Mesothelial cell of epicardium (in vitro differentiated cells): ENCODE measurements around the gene NR1I3. TPM values are rescaled to one million over a fixed set of nuclear protein-coding genes. Genes with fewer than 3 reads are reported as not detected.
A peak's percentile ranks its signal among the peaks of the same experiment; 100 is the strongest.

ENCODE experiments used
- DNase-seq, 2 experiments: peaks; one replicate each; pipeline ENCODE4 v3.0.0; 2021; ENCODE audit warnings: low spot score in 2 of 2; ENCODE audit not compliant: unreplicated experiment in 2 of 2
- H3K27ac Mint-ChIP-seq: 2 replicates; pipeline ENCODE4 v1.8.0; 2021; ENCODE audit warnings: mixed read lengths
- H3K27me3 Mint-ChIP-seq: 2 replicates; pipeline ENCODE4 v1.8.0; 2021; ENCODE audit warnings: low read depth, mixed read lengths
- H3K36me3 Mint-ChIP-seq: 2 replicates; pipeline ENCODE4 v1.8.0; 2021; ENCODE audit warnings: mixed read lengths
- H3K4me1 Mint-ChIP-seq: 2 replicates; pipeline ENCODE4 v1.8.0; 2021; ENCODE audit warnings: mixed read lengths
- H3K4me3 Mint-ChIP-seq: 2 replicates; pipeline ENCODE4 v1.8.0; 2021; ENCODE audit warnings: mild to moderate bottlenecking, moderate library complexity, mixed read lengths
- H3K9me3 Mint-ChIP-seq: 2 replicates; pipeline ENCODE4 v1.8.0; 2021; ENCODE audit warnings: mixed read lengths
- total RNA-seq: library from RNA; stranded (reverse); gene quantifications from 3 replicates; pipeline ENCODE4 v1.2.1, GENCODE V29; 2021
- TF ChIP-seq, protein P1 (sequence below): fragments of 200-600 bp; sonication (generic); IDR thresholded peaks from one replicate; pipeline ENCODE4 v1.5.0; 2021; ENCODE audit warnings: antibody characterized with exemption; ENCODE audit not compliant: unreplicated experiment

The NR1I3 gene
- total RNA-seq, 1 donor from 2014 or later = not detected

DNA sequence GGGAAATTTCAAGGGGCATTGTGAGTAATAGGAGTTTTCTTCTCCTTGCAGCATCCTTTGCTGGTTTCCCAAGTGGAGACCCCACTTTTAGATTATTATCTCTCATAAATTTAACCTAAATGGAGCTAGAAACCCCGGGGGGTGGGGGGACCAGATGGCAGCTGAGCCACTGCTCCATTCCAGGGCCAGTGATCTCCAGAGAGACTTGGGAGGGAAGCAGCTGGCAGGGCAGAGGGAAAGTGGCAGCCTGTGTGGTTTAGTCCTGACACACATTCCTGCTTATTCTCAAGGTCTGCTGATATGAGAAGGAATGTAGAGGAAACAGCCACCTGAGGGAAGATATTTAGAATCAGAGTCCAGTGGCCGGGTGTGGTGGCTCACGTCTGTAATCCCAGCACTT is 36.9 kb upstream of the NR1I3 start:
- Mint-ChIP-seq H3K36me3 (no peaks in the 10 kb centered on the region), H3K9me3 (no peaks in the 10 kb centered on the region), H3K27me3 (peaks cover 33% of the 10 kb centered on the region), H3K27ac (no peak overlapping the region), H3K4me1 (peaks cover 2% of the 10 kb centered on the region), H3K4me3 (no peak overlapping the region)
- no peak for DNase-seq
- TF ChIP-seq, protein P1, sequence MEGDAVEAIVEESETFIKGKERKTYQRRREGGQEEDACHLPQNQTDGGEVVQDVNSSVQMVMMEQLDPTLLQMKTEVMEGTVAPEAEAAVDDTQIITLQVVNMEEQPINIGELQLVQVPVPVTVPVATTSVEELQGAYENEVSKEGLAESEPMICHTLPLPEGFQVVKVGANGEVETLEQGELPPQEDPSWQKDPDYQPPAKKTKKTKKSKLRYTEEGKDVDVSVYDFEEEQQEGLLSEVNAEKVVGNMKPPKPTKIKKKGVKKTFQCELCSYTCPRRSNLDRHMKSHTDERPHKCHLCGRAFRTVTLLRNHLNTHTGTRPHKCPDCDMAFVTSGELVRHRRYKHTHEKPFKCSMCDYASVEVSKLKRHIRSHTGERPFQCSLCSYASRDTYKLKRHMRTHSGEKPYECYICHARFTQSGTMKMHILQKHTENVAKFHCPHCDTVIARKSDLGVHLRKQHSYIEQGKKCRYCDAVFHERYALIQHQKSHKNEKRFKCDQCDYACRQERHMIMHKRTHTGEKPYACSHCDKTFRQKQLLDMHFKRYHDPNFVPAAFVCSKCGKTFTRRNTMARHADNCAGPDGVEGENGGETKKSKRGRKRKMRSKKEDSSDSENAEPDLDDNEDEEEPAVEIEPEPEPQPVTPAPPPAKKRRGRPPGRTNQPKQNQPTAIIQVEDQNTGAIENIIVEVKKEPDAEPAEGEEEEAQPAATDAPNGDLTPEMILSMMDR = no peak

DNA sequence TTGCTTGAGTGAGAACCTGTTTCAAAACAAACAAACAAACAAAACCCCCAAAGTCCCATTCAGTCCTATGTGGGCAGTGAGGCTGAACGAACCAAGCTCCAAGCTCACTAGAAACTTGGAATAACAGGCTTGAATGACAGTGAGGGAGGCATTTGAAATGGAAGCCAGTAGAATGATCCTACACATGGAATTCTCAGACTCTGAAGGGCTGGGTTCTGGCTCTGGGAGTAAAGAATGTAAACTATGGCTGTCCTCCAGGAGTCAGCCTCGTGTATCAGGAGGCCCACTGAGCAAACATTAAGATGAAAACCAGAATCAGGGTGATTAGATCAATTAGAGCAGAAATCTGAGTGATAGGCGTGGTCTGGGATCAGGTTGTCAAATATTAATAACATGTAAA is 35.4 kb upstream of the NR1I3 start:
- Mint-ChIP-seq H3K4me3 (no peak overlapping the region), H3K4me1 (peaks cover 2% of the 10 kb centered on the region), H3K27ac (no peak overlapping the region), H3K36me3 (no peaks in the 10 kb centered on the region), H3K9me3 (no peaks in the 10 kb centered on the region), H3K27me3 (peaks cover 23% of the 10 kb centered on the region)
- TF ChIP-seq, protein P1 = no peak
- no peak for DNase-seq

DNA sequence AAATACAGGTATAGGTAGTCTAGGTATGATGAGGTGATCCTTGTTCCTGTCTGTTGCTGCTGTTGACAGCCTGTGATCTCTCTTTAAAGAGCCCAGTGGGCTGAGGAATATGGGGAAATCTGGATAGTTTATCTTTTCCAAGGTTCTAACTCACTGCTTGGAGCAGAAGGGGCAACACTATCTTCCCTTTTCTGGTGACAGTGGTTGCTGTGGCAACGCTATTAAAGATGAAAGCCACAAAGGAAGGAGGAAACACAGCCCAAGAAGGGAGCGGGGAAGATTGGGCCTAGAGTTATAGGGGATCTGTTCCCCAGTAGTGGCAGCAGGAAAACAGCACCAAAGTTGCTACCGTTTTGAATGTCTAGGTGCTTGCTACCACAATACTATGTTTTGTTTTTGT is 29.3 kb upstream of the NR1I3 start:
- Mint-ChIP-seq H3K27ac (peak overlapping the region; percentile 49), H3K27me3 (peaks cover 5% of the 10 kb centered on the region)

DNA sequence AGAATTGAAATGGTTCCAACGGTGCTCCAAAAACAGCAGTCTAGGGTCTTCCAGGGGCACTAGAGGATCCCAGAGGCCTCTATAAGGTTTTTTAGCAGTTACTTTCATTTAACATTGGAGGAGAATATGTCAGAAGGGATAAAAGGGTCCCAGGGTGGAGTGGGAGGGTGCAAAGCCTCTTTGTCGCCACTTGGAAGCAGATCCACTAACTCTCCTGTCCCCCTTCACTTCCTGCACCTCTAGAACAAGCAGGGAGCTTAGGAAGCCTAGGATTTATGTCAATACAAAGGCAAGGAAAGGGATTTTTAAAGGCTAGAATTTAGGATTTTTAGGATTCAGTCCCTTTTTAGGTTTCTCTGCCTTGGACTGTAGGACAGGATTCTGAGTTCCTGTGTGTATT is 28.8 kb upstream of the NR1I3 start:
- Mint-ChIP-seq H3K27me3 (peaks cover 8% of the 10 kb centered on the region), H3K4me3 (no peak overlapping the region), H3K9me3 (no peaks in the 10 kb centered on the region), H3K4me1 (peaks cover 7% of the 10 kb centered on the region), H3K36me3 (no peaks in the 10 kb centered on the region), H3K27ac (no peak overlapping the region)
- TF ChIP-seq, protein P1 = no peak
- DNase-seq = no peak

More for the DNA sequence above, 29.3 kb upstream of the NR1I3 start:
- TF ChIP-seq, protein P1 = no peak
- Mint-ChIP-seq H3K4me1 (peaks cover 7% of the 10 kb centered on the region), H3K36me3 (no peaks in the 10 kb centered on the region), H3K4me3 (no peak overlapping the region), H3K9me3 (no peaks in the 10 kb centered on the region)
- no peak for DNase-seq

DNA sequence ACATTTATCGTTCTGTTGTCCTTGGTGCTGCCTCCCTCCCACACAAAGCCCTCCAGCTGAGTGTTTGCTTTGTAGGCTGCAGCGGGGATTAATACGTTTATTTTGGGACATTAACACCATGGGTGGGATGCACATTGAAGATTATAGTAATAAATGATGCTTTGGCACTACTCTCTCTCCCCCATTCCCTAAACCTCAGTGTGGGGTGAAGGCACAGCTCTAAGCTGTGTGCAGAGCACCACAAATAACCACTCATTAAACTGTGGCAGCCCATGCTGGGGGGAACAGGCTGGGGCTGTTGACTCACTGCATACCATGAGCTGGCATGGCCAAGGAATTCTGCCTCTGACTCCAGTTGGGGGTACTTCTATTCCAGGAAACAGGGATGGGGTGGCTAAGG is 28.2 kb upstream of the NR1I3 start:
- peaks cover 14% of the 10 kb centered on the region for H3K27me3 Mint-ChIP-seq
- H3K9me3 Mint-ChIP-seq = no peaks in the 10 kb centered on the region
- no peak overlapping the region for H3K4me3 Mint-ChIP-seq

More for the DNA sequence above, 28.2 kb upstream of the NR1I3 start:
- Mint-ChIP-seq H3K27ac (no peak overlapping the region), H3K4me1 (peaks cover 13% of the 10 kb centered on the region), H3K36me3 (no peaks in the 10 kb centered on the region)
- no peak for DNase-seq
- TF ChIP-seq, protein P1 = no peak
